ENCODE results near the gene HECTD2. TPM values are rescaled to one million over a fixed set of nuclear protein-coding genes. Genes with fewer than 3 reads are reported as not detected.

The HECTD2 gene
- total RNA-seq, 1 donor from 2014 or later, result 22.1 TPM

- no peak for DNase-seq (ENCODE audit: extremely low spot score, unreplicated experiment)
- H3K9me3 Mint-ChIP-seq (ENCODE audit: unreplicated experiment), result no peaks in the 10 kb centered on the region
Measured at GRCh38 chr10:91549262-91549661, 139.1 kb downstream of the HECTD2 start.

GRCh38 chr10:91550021-91550420 is 139.9 kb downstream of the HECTD2 start:
- Mint-ChIP-seq H3K27ac (ENCODE audit: unreplicated experiment) (no peak overlapping the region), H3K27me3 (ENCODE audit: unreplicated experiment) (no peaks in the 10 kb centered on the region), H3K4me1 (ENCODE audit: unreplicated experiment) (peaks cover 14% of the 10 kb centered on the region), H3K36me3 (ENCODE audit: unreplicated experiment) (no peaks in the 10 kb centered on the region), H3K4me3 (ENCODE audit: unreplicated experiment) (no peak overlapping the region), H3K9me3 (ENCODE audit: unreplicated experiment) (no peaks in the 10 kb centered on the region)
- no peak for TF ChIP-seq CTCF (IDR thresholded peaks at IDR 0.05)
- no peak for DNase-seq (ENCODE audit: extremely low spot score, unreplicated experiment)

More at GRCh38 chr10:91549262-91549661, 139.1 kb downstream of the HECTD2 start:
- Mint-ChIP-seq H3K27ac (ENCODE audit: unreplicated experiment) (no peak overlapping the region), H3K27me3 (ENCODE audit: unreplicated experiment) (no peaks in the 10 kb centered on the region), H3K4me3 (ENCODE audit: unreplicated experiment) (no peak overlapping the region), H3K4me1 (ENCODE audit: unreplicated experiment) (peaks cover 9% of the 10 kb centered on the region), H3K36me3 (ENCODE audit: unreplicated experiment) (no peaks in the 10 kb centered on the region)
- TF ChIP-seq CTCF (IDR thresholded peaks at IDR 0.05), result no peak

GRCh38 chr10:91551856-91552255 is 141.7 kb downstream of the HECTD2 start:
- no peaks in the 10 kb centered on the region for H3K27me3 Mint-ChIP-seq (ENCODE audit: unreplicated experiment)
- no peaks in the 10 kb centered on the region for H3K9me3 Mint-ChIP-seq (ENCODE audit: unreplicated experiment)
- peak; percentile 85 for TF ChIP-seq CTCF (IDR thresholded peaks at IDR 0.05)
- peaks cover 22% of the 10 kb centered on the region for H3K4me1 Mint-ChIP-seq (ENCODE audit: unreplicated experiment)
- H3K27ac Mint-ChIP-seq (ENCODE audit: unreplicated experiment), result peak overlapping the region; percentile 42
- H3K4me3 Mint-ChIP-seq (ENCODE audit: unreplicated experiment), result no peak overlapping the region
- no peaks in the 10 kb centered on the region for H3K36me3 Mint-ChIP-seq (ENCODE audit: unreplicated experiment)
- no peak for DNase-seq (ENCODE audit: extremely low spot score, unreplicated experiment)

- peak; percentile 56 for TF ChIP-seq CTCF (IDR thresholded peaks at IDR 0.05)
- Mint-ChIP-seq H3K36me3 (ENCODE audit: unreplicated experiment) (no peaks in the 10 kb centered on the region), H3K27me3 (ENCODE audit: unreplicated experiment) (no peaks in the 10 kb centered on the region), H3K27ac (ENCODE audit: unreplicated experiment) (no peak overlapping the region), H3K9me3 (ENCODE audit: unreplicated experiment) (no peaks in the 10 kb centered on the region), H3K4me3 (ENCODE audit: unreplicated experiment) (no peak overlapping the region), H3K4me1 (ENCODE audit: unreplicated experiment) (peaks cover 28% of the 10 kb centered on the region)
- DNase-seq (ENCODE audit: extremely low spot score, unreplicated experiment), result peak; percentile 49
Measured at GRCh38 chr10:91552274-91553095, 142.3 kb downstream of the HECTD2 start.

- Mint-ChIP-seq H3K36me3 (ENCODE audit: unreplicated experiment) (no peaks in the 10 kb centered on the region), H3K27ac (ENCODE audit: unreplicated experiment) (no peak overlapping the region), H3K27me3 (ENCODE audit: unreplicated experiment) (no peaks in the 10 kb centered on the region), H3K9me3 (ENCODE audit: unreplicated experiment) (no peaks in the 10 kb centered on the region), H3K4me1 (ENCODE audit: unreplicated experiment) (peaks cover 42% of the 10 kb centered on the region), H3K4me3 (ENCODE audit: unreplicated experiment) (no peak overlapping the region)
- DNase-seq (ENCODE audit: extremely low spot score, unreplicated experiment), result no peak
- no peak for TF ChIP-seq CTCF (IDR thresholded peaks at IDR 0.05)
Measured at GRCh38 chr10:91555455-91555854, 145.3 kb downstream of the HECTD2 start.

Measured in osteocyte (in vitro differentiated cells).